Stromal cell of bone marrow (primary cell): Measurements from ENCODE around the gene SNRNP25.

Source experiments
- DNase-seq: peaks from one replicate; pipeline ENCODE4 v3.0.0-alpha.2; 2012; ENCODE audit warnings: low read depth

The SNRNP25 gene

DNA sequence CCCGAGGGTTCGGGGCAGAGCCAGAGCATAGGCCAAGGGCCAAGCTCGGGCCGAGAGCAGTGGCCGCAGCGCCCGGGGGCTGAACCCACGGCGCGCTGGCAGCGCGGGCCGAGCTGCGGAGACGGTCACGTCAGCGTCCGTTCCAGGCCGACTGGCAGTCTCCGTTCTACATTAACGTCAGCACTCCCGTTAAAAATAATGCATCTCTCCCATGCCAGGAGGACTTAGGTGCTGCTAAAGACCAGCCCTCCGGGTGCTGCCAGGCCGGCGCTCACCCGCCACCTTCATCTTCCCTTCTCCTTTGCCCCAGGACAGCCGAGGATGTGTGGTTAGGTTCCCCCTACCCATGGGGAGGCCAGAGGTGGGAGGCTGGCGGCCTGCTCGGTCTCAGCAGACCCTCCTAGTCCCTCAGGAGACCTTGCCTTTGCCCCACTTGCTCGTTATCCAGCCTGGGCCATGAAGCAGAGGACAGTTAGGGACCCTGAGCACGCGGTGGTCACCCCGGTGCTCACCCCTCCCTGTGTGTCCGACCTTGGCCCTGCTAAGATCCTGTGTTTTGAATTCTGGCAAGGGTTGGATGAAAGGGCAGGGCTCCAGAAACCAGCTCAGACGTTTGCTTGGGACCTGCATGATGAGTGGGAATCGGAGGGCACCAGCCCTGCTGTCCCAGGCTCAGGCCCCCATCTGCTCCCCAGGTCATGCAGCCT lies 25.0 kb downstream of the SNRNP25 start:
- no peak for DNase-seq

DNA sequence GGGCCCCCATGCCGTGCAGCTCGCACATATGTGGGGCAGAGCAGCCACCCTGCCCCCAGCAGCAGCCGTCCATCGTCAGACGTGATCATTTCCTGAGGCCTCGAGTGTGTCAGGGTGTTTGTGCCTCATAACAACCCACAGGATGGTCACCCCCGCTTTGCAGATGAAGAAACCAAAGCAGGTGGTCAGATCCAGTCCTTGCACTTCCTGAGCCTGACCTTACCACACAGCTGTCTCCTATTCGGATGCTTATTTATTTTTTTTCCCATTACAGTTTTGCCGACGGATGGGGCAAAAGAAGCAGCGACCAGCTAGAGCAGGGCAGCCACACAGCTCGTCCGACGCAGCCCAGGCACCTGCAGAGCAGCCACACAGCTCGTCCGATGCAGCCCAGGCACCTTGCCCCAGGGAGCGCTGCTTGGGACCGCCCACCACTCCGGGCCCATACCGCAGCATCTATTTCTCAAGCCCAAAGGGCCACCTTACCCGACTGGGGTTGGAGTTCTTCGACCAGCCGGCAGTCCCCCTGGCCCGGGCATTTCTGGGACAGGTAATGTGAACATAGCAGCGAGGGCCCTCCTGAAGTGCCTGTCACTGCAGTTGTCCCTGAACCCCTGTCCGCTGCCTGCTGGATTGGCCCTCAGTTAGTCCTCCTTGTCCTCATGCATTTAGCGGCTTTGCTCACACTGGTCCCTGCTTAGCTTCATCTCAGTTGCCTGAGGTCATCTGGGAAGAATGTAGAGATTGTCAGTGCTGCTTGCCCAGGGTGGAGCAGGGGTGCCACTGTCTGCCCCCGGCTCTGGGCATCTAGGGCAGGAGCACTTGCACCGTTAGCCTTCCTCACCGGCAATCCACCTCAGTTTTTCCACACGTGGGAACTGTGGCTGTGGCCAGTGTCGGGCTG lies 25.8 kb downstream of the SNRNP25 start:
- no peak for DNase-seq

DNA sequence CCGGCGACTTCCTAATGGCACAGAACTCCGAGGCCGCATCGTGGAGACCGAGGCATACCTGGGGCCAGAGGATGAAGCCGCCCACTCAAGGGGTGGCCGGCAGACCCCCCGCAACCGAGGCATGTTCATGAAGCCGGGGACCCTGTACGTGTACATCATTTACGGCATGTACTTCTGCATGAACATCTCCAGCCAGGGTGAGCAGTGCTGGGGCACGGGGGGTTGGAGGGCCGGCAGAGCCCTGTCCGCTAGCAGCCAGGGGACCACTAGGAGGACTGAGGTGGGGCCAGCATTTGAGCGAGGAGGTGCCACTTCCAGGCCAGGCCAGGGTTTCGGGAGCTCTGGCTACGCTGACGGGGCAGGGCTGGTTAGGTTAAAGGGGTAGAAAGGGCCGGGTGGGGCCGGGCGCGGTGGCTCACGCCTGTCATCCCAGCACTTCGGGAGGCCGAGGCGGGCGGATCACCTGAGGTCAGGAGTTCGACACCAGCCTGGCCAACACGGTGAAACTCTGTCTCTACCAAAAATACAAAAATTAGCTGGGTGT lies 29.5 kb downstream of the SNRNP25 start:
- DNase-seq, result no peak

DNA sequence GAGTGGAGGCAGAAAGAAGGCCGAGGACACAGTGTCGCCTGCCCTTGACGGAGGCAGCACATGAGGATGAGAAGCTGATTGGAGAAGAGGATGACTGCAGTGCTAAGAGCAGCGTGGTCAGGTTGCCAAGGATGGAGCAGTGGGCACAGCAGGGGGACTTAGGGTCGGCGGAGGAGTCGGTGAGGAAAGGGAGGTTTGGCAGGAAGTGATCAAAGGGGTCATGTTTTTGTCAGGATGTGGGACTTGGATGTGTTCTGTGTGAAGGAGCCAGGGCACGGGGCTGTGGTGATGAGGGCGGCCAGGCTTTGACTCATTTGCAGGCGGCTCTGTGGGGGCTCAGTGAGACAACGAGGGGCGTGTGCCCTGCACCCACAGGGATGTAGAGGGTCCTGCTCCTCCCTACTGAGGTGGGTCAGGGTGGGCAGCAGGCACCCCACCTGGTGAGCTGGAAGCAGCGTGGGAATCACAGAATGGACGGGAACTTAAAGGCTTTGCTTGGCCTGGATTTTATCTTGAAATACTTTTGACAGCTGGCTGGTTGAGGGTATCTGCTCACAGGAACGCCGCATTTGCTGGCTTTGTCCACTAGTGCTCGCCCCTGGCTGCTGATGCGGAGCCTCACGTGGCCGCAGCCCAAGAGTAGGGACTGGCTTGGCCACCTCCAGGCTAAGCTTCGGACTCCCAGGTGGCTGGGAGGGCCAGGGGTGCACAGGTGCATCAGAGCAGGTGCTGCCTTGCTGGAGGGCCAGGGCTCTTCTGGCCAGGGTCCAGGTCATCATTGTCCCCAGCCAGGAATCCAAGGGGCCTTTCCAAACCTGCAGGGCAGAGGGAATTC lies 30.4 kb downstream of the SNRNP25 start:
- no peak for DNase-seq

DNA sequence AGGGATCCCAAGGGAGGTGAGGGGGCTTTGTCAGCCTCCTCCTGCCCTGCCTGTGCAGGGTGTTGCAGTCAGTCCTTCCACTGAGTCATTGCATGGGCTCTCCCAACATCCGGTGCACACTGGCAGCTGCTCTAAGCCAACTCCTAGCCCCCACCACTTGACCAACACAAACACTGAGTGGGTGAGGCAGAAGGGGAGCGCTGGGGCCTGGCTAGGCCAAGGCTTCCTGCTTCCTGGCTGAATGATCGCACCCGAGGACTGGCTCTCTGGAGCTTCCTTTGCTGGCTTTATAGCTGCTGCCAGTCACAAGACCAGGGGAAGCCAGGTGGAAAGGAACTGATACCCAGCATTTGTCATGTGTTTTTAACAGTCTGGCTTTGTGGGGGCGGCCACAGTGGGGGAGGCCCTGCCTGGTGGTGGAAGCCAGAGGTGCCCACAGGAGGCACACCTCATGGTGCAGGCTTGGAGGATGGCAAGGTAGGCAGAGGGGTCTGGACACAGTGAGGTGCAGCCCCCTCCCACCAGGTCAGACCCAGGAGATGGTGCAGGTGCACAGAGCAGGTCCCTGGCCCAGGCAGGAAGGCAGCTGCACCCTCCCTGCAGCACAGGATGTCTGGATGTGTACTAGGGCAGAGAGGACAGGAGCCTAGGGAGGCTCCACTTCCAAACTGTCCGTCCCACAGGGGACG lies 31.2 kb downstream of the SNRNP25 start:
- DNase-seq, result peak; percentile 97

DNA sequence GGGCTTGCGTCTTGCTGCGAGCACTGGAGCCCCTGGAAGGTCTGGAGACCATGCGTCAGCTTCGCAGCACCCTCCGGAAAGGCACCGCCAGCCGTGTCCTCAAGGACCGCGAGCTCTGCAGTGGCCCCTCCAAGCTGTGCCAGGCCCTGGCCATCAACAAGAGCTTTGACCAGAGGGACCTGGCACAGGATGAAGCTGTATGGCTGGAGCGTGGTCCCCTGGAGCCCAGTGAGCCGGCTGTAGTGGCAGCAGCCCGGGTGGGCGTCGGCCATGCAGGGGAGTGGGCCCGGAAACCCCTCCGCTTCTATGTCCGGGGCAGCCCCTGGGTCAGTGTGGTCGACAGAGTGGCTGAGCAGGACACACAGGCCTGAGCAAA lies 31.8 kb downstream of the SNRNP25 start:
- DNase-seq, result no peak

DNA sequence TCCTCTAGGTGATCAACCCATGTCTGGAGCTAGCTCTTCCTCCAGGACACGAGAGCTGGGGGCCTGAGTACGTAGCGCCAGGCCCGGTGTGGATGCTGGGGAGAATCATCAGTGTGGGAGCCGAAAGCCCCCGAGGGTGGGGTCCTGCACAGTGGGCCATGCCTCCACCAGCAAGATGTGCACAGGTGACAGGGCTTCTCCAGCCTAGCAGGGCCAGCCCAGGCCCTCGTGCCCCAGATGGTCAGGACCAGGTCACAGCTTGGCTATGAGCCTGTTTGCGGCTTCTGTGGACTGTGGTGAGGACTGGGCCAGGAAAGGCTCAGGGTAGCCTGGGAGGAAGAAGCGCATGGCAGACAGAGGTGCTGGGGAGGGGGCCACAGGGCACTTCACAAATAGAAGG lies 32.2 kb downstream of the SNRNP25 start:
- DNase-seq, result no peak

DNA sequence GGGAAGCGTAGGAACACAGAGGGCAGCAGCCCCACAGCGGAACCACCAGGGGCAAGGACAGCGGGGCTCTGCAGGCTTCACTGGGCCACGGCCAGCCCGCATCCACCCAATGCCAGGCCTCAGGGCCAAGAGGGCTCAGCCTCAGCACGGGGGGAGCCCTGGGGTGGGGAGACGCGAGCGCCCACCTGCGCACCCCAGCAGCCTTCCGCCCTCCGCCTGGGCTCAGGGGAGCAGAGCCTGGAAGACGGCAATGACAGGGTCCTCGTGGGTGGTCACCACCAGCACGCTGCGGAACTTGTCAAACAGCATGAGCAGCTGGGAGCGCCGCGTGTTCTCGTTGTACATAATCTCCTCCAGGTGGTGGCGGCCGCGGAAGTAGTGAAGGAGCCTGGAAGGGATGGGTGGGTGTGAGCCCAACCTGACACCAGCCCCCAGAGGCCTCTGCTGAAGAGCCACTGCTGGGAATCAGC lies 32.9 kb downstream of the SNRNP25 start:
- no peak for DNase-seq

DNA sequence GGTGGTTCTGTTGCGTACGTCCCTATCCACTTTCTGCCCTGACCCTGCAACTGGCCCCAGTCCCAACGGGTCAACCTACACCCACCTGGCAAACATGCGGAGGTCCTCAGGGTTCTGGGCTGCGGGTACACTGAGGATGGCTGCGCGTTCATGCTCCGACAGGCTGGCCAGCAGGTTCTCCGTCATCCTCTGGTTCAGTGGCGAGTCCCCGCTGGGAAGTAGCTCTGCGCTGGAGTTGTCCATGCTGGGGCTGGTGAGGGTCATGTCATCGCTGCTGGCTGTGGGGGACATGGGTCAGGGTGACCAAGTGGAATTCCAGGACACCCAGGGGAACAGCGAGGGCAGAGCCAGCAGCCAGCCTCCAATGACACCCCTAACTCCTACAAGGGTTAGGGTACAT lies 35.0 kb downstream of the SNRNP25 start:
- DNase-seq, result no peak

DNA sequence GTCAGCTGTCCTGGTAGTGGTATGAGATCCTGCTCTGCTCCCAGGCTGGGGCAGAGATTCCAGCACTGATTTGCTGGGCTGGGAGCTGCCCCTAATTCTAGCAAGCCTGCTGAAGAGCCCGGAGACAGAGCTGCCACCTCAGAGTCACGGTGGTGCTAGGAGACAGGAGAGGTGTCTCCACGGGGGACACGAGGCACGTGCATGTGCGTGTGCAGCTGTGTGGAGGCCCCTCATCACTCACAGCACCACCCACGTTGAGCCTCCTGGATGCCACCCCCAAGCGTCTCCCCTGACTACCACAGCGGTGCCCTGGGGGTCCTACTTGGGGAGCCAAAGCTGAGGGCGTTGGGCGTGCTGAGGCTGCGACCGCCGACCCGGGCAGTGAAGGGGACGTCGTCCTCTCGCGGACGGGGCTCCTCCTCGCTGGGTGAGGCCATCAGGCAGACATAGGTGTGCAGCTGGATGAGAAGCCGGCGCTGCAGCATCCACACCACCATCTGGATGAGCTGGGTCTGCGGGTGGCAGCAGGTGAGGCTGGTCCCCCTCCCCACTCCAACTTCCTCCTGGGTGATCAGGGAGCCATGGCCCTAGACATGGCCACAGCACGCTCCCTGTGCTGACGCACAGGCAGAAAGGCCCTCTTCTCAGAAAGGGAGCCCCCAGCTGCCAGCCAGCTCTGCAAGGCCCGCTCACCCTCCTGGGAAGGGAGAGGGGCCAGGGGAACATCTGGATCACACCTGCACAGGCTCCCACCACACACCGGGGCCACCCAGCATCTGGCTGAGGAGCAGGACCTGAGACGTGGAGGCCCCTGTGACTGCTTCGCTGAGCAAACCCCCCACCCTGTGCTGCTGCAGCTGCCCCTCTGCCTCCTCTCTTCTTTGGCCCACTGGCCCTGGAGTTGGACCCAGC lies 36.0 kb downstream of the SNRNP25 start:
- DNase-seq, result no peak

DNA sequence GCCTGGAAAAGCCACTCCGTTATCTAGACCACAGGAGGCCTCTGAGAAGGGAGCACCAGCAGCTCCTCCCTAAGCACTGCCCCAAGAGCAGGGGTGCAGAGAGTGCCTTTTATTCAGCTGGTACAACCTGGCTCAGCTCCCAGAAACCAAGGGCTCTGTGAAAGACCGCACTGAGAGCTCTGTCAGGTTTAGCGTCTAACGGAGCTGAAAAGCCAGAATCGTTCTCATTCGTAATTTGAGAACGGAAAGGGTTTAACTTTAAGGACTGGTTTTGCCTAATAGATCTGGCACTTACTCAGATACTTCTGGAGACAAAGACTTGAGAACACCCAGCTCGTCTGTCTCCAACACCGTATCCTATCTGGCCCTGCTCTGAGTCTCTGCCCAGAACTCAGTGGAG lies 37.9 kb downstream of the SNRNP25 start:
- no peak for DNase-seq

DNA sequence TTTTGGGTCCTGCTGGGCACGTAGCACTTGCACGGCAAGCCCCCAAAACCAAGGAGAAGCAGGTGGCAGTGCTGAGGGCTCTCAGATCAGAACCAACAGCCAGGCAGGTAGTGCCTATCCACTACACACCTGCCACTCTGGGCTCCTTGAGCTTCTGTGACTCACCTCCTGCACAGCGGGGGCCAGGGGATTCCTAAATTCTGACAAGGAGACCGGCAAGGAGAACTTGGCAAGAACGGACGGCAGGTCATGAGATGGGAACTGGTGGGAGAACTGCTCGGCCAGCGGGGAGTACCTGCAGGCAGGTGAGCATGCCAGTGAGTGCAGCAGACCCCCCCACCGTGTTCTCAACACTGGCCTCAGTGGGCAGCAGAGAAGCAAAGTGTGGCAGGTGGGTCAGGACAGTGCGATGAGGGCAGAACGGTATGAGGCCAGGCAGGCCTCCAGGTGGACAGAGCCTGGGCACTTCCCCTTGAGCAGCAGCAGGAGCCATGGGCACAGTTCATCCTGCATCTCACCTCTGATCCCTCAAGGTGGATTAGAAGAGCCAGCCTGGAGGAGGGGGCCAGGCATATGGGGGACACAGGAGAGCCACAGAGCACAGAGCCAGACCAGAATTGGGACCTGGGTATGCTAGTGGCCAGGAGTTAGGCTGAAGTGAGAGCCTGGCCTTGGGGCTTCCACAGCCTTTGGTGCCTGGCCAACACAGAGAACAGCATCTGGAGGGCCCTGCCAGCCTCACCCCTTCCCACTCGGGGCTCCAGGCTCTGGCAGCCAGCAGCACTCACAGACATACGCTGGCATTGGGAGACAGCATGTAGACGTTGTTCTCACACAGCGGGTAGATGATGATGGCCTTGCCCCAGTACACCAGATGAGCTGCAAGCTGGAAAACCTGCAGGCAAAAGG lies 39.1 kb downstream of the SNRNP25 start:
- no peak for DNase-seq

DNA sequence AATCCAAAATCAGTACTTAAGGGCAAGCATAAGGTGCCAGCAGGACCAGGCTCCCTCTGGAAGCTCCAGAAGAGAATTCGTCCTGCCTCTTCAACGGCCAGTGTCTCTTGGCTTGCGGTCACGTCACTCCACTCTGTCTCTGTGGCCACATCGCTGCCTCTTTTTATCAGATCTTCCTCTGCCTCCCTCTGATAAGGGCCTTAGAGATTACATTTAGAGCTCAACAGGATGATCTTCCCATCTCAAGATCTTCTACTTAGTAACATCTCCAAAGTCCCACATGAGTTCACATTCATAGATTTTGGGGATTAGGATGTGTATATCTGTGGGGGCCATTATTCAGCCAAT lies 41.3 kb downstream of the SNRNP25 start:
- DNase-seq, result no peak

DNA sequence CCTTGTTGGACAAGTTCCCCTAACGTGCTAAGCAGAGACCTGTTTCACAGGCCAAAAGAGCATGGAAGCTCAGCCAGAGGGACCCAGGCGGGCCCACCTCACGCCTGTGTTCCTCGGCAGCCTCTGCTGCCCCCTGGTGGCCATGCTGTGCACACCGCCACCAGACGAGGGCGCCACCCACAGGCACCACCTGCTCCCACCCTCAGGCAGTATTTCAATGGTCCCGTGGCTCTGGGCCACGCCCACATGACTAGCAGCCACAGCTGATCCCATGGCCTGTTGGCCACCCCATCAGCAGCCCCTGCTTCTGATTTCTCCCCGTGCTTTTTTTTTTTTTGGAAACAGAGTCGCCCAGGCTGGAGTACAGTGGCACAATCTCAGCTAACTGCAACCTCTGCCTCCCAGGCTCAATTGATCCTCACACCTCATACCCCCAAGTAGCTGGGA lies 43.3 kb downstream of the SNRNP25 start:
- DNase-seq, result peak; percentile 78

DNA sequence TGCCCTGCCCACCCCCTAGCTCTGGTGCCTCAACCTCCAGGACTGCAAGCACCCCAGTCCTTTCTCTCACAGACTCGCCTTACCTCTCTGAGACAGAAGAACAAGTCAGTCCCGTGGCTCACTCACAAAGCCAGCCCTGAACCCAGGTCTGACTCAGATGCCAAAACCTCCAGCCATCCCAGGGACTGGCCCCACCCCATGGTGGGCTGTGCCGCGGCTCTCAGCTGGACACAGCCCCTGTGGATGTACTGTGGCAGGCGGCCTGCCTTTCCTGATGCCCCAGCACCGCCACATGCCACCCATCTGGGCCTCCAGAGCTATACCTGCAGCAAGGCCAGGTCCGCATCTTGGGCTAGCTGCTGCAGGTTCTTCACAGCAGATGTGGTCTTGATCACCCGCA lies 44.2 kb downstream of the SNRNP25 start:
- DNase-seq, result no peak

DNA sequence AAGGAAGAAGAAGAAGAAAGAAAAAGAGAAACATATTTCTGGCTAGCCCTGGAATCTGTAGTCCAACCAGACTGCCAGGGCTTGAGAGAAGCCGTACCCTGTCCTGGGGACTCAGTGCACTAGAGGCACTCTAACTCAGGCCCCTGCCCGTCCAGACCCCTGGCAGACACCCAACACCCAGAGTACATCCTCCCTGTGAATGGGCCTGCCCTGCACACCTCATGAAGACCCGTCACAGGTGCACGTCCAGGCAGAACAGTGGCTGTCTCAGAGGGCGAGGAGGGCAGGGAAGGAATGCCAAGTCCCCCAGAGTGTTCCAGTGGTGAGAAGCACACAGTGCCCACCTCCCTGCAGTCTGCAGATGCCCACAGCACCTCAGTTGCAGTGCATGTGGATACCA lies 47.4 kb downstream of the SNRNP25 start:
- no peak for DNase-seq

DNA sequence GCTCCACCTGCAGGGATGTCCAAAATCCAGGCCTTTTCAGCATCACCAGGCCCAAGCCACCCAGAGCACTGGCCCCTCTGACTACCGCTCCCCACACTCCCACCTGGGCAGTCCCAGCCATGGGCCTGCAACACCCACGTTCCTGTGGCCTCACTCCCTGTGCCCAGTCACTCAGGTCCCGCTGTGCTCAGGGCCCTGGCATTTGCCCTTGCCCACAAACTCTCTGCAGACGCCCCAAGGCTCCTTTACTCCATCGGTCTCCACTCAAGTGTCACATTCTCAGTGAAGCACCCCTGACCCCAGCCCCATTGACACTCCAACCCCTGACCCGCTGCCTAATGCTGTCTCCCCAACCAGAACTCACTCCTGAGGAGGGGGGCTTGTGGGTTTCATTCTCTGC lies 48.0 kb downstream of the SNRNP25 start:
- no peak for DNase-seq

DNA sequence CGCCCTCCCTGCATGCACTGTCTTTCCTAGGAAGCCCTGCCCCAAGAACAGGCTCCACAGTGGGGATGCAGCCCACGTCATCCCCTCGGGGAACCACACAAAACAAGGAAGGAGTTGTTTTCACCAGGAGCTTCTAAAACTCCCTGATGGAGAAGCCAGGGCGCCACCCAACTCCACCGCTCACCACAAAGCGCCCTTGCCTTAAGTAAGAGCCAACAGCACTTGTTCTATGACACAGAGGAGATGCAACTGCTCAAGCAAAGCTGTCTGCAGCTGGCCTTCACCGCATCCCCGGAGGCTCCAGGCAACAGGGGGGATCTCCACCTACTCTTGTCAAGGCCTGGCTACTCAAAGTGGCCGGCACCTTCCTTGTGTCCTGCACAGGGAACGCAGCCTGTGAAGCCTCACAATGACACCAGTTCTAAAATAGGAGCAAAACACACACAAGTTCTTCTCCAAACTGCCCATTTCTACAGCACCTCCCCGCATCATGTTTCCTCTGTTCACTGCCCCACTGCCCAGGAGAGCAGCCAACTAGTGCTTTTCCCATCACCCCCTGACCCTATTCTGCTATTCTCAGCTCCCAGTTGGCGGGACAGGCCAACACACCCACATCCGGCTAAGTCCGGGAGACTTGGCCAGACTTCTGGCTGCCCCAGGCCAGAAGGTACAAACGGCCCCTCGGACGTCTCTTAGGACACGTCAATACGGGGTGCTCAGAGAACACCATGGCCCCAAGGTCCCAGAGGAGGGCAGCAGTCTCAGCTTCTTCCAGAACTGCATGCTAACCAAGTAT lies 48.6 kb downstream of the SNRNP25 start:
- DNase-seq, result no peak

DNA sequence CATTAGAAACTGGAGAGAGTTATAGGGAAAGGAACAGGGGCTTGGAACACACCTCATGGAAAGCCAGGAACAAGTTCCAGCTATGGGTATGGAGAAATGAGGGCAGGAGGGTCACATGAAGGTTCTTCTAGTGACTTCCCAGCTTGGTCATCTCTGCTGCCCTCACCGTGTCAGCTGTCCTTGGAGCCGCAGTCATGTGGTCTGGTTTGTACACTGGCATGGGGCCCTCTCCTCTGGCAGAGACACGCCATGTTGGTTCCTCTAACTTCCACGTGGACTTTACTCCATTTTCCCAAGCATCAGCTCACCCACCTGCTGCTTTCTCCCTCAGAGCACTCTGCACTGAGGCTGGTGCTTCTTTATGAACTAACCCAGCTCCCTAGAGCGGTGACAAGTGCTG lies 50.7 kb downstream of the SNRNP25 start:
- no peak for DNase-seq
